ENCODE results near the gene SLC39A11. TPM values are rescaled to one million over a fixed set of nuclear protein-coding genes. Genes with fewer than 3 reads are reported as not detected.

The SLC39A11 gene
- total RNA-seq, 2 experiments from 2014 or later = 9.7 to 12.2 TPM

- peaks cover 7% of the 10 kb centered on the region for H3K9me3 Mint-ChIP-seq
- POLR2A ChIA-PET = no interaction called here
- no peak overlapping the region for H3K4me3 Mint-ChIP-seq
- Histone ChIP-seq H3K27me3 (ENCODE audit: control insufficient read depth in 1 of 2, insufficient read depth in 2 of 2, low read length in 2 of 2) (no peaks in the 10 kb centered on the region), H3K9me3 (ENCODE audit: control insufficient read depth in 1 of 2, insufficient read depth in 1 of 2, low read length in 2 of 2) (peaks cover 5 to 32% of the 10 kb centered on the region in 2 experiments), H3K4me3 (ENCODE audit: low read length) (no peak overlapping the region), H3K4me1 (ENCODE audit: insufficient read depth, low read length) (no peaks in the 10 kb centered on the region), H3K27ac (ENCODE audit: low read depth in 1 of 2, low read length in 2 of 2) (no peak overlapping the region), H3K36me3 (ENCODE audit: insufficient read depth, low read length) (no peaks in the 10 kb centered on the region)
- H3K36me3 Mint-ChIP-seq (ENCODE audit: low read depth) = peaks cover 69% of the 10 kb centered on the region
- ATAC-seq (ENCODE audit: poor library complexity) (no peak), DNase-seq (no peak)
- CTCF ChIA-PET = no interaction called here
- no peaks in the 10 kb centered on the region for H3K4me1 Mint-ChIP-seq (ENCODE audit: low read depth)
- H3K27me3 Mint-ChIP-seq = no peaks in the 10 kb centered on the region
- intact Hi-C loops (cut with DNase I, micrococcal nuclease) = no loop called here
- TF ChIP-seq, protein P1, sequence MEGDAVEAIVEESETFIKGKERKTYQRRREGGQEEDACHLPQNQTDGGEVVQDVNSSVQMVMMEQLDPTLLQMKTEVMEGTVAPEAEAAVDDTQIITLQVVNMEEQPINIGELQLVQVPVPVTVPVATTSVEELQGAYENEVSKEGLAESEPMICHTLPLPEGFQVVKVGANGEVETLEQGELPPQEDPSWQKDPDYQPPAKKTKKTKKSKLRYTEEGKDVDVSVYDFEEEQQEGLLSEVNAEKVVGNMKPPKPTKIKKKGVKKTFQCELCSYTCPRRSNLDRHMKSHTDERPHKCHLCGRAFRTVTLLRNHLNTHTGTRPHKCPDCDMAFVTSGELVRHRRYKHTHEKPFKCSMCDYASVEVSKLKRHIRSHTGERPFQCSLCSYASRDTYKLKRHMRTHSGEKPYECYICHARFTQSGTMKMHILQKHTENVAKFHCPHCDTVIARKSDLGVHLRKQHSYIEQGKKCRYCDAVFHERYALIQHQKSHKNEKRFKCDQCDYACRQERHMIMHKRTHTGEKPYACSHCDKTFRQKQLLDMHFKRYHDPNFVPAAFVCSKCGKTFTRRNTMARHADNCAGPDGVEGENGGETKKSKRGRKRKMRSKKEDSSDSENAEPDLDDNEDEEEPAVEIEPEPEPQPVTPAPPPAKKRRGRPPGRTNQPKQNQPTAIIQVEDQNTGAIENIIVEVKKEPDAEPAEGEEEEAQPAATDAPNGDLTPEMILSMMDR (IDR thresholded peaks at IDR 0.05) = no peak
- H3K27ac Mint-ChIP-seq = no peak overlapping the region
Measured at GRCh38 chr17:73023759-73024158, 68.7 kb downstream of the SLC39A11 start.

DNA sequence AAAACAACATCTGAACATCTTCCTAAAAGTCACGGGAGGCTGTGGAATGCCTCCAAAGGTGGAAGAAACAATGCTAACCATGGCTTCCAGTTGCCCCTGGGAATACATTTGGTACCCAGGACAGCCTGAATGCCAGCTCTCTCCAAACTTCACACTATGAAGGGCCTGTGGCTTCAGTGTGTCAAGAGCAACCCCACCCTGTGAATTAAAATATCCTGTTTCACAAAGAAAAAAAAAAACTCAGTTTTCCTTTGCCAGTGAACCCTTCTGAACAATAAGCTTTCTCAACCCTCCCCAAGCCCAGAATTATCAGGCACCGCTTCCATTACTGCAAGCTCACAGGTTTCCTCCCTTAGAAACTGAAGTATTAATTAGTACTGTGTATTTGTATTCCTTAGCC, 69.8 kb downstream of the SLC39A11 start:
- Mint-ChIP-seq H3K36me3 (ENCODE audit: low read depth) (peaks cover 62% of the 10 kb centered on the region), H3K27ac (no peak overlapping the region), H3K4me3 (no peak overlapping the region), H3K9me3 (peaks cover 10% of the 10 kb centered on the region), H3K27me3 (no peaks in the 10 kb centered on the region), H3K4me1 (ENCODE audit: low read depth) (no peaks in the 10 kb centered on the region)
- ATAC-seq (ENCODE audit: poor library complexity) = no peak
- DNase-seq = no peak
- Histone ChIP-seq H3K27ac (ENCODE audit: low read depth in 1 of 2, low read length in 2 of 2) (no peak overlapping the region), H3K4me3 (ENCODE audit: low read length) (no peak overlapping the region), H3K27me3 (ENCODE audit: control insufficient read depth in 1 of 2, insufficient read depth in 2 of 2, low read length in 2 of 2) (no peaks in the 10 kb centered on the region), H3K4me1 (ENCODE audit: insufficient read depth, low read length) (no peaks in the 10 kb centered on the region), H3K9me3 (ENCODE audit: control insufficient read depth in 1 of 2, insufficient read depth in 1 of 2, low read length in 2 of 2) (peaks cover 14 to 32% of the 10 kb centered on the region in 2 experiments), H3K36me3 (ENCODE audit: insufficient read depth, low read length) (no peaks in the 10 kb centered on the region)
- intact Hi-C loops (cut with DNase I, micrococcal nuclease) = no loop called here
- TF ChIP-seq, protein P1 (IDR thresholded peaks at IDR 0.05) = no peak
- CTCF ChIA-PET = no interaction called here
- POLR2A ChIA-PET = no interaction called here

- Mint-ChIP-seq H3K9me3 (peaks cover 10% of the 10 kb centered on the region), H3K27me3 (no peaks in the 10 kb centered on the region), H3K27ac (no peak overlapping the region), H3K36me3 (ENCODE audit: low read depth) (peaks cover 57% of the 10 kb centered on the region), H3K4me1 (ENCODE audit: low read depth) (no peaks in the 10 kb centered on the region), H3K4me3 (no peak overlapping the region)
- Histone ChIP-seq H3K27ac (ENCODE audit: low read depth in 1 of 2, low read length in 2 of 2) (no peak overlapping the region), H3K27me3 (ENCODE audit: control insufficient read depth in 1 of 2, insufficient read depth in 2 of 2, low read length in 2 of 2) (no peaks in the 10 kb centered on the region), H3K9me3 (ENCODE audit: control insufficient read depth in 1 of 2, insufficient read depth in 1 of 2, low read length in 2 of 2) (peaks cover 14 to 36% of the 10 kb centered on the region in 2 experiments), H3K36me3 (ENCODE audit: insufficient read depth, low read length) (no peaks in the 10 kb centered on the region), H3K4me3 (ENCODE audit: low read length) (no peak overlapping the region), H3K4me1 (ENCODE audit: insufficient read depth, low read length) (no peaks in the 10 kb centered on the region)
- intact Hi-C loops (cut with DNase I, micrococcal nuclease) = no loop called here
- ChIA-PET POLR2A (no interaction called here), CTCF (no interaction called here)
- ATAC-seq (ENCODE audit: poor library complexity) (no peak), DNase-seq (no peak)
- TF ChIP-seq, protein P1 (IDR thresholded peaks at IDR 0.05) = no peak
Measured at GRCh38 chr17:73021771-73022170, 70.7 kb downstream of the SLC39A11 start.
